Endothelial cell of umbilical vein (primary cell): ENCODE results near the gene ETS2. TPM values are rescaled to one million over a fixed set of nuclear protein-coding genes. Genes with fewer than 3 reads are reported as not detected.
A peak's percentile ranks its signal among the peaks of the same experiment; 100 is the strongest.

Experiments used
- BruUV-seq: library from RNA; stranded (reverse); fragments of 400-500 nt; replicated peaks from 2 replicates; lab custom pipeline; 2021; lab: Mats Ljungman, UMichigan
- CTCF ChIA-PET: fragments of 300-600, 350-600 bp; sonication (Branson Sonifier 250); formaldehyde crosslinking; loops from one replicate; lab custom pipeline; 2021; ENCODE audit warnings: antibody characterized with exemption, inconsistent platforms; lab: Charles Lee
- POLR2A ChIA-PET: fragments of 300-600, 350-600 bp; sonication (Branson Sonifier 250); formaldehyde crosslinking; loops from one replicate; lab custom pipeline; 2021; ENCODE audit warnings: antibody characterized with exemption, inconsistent platforms; lab: Charles Lee
- DNase-seq: peaks from one replicate; pipeline ENCODE4 v3.0.0-alpha.2; 2011; ENCODE audit warnings: low read depth, low spot score
- FAIRE-seq: peaks from 2 replicates; lab custom pipeline; 2011; peaks lifted over from hg19 to GRCh38; lab: Jason Lieb, UNC
- H2AFZ ChIP-seq: 2 replicates; pipeline ENCODE4 v1.6.0; 2012; ENCODE audit warnings: low read depth, low read length, control low read depth, inconsistent platforms
- H3K27ac ChIP-seq: 2 replicates; pipeline ENCODE4 v1.5.1; 2011; ENCODE audit warnings: low read depth, mild to moderate bottlenecking, control low read depth, low read length, moderate library complexity; ENCODE audit not compliant: insufficient read depth
- H3K27me3 ChIP-seq, 2 experiments: 2 replicates each; pipeline versions ENCODE4 v1.6.0 to v1.6.1; 2011; ENCODE audit warnings: low read length in 2 of 2, mixed read lengths in 1 of 2; ENCODE audit not compliant: control insufficient read depth in 2 of 2, insufficient read depth in 2 of 2
- H3K36me3 ChIP-seq, 2 experiments: 2 replicates in 1 of 2; 3 replicates in 1 of 2; pipeline ENCODE4 v1.5.1; 2011; ENCODE audit warnings: low read length in 2 of 2, mild to moderate bottlenecking in 1 of 2, moderate library complexity in 1 of 2; ENCODE audit not compliant: control insufficient read depth in 2 of 2, insufficient read depth in 2 of 2; ENCODE audit errors: extremely low read depth in 1 of 2
- H3K4me1 ChIP-seq: 3 replicates; pipeline ENCODE4 v1.5.1; 2011; ENCODE audit warnings: mild to moderate bottlenecking, low read length; ENCODE audit not compliant: control insufficient read depth, insufficient read depth; ENCODE audit errors: extremely low read depth
- H3K4me2 ChIP-seq: 2 replicates; pipeline ENCODE4 v1.6.1; 2011; ENCODE audit warnings: low read length, control low read depth, mixed read lengths; ENCODE audit not compliant: insufficient read depth
- H3K4me3 ChIP-seq, 3 experiments: fragments of 200-600 bp in 1 of 3; sonication (generic), shearing (Covaris generic) in 1 of 3; replicated peaks in 1 of 3; 2 replicates each; pipeline ENCODE4 v1.5.1; 2011 to 2016; ENCODE audit warnings: control low read depth in 3 of 3, low read length in 3 of 3, mild to moderate bottlenecking in 2 of 3, inconsistent platforms in 1 of 3, low read depth in 1 of 3, moderate library complexity in 1 of 3; ENCODE audit not compliant: insufficient read depth in 1 of 3
- H3K79me2 ChIP-seq: 2 replicates; pipeline ENCODE4 v1.6.0; 2012; ENCODE audit warnings: low read length, inconsistent platforms; ENCODE audit not compliant: control insufficient read depth, insufficient read depth
- H3K9ac ChIP-seq: replicated peaks from 2 replicates; pipeline ENCODE3; 2011; ENCODE audit warnings: low read length, control low read depth; ENCODE audit not compliant: insufficient read depth; ENCODE audit errors: extremely low read depth
- H3K9me1 ChIP-seq: replicated peaks from 3 replicates; pipeline ENCODE4 v1.6.0; 2011; ENCODE audit warnings: mild to moderate bottlenecking, low read length; ENCODE audit not compliant: control insufficient read depth, insufficient read depth; ENCODE audit errors: extremely low read depth
- H3K9me3 ChIP-seq: replicated peaks from 2 replicates; pipeline ENCODE4 v1.5.1; 2012; ENCODE audit warnings: low read length, inconsistent platforms; ENCODE audit not compliant: control insufficient read depth, insufficient read depth
- H4K20me1 ChIP-seq: replicated peaks from 2 replicates; pipeline ENCODE3; 2011; ENCODE audit warnings: mild to moderate bottlenecking, low read length; ENCODE audit not compliant: control insufficient read depth, insufficient read depth; ENCODE audit errors: extremely low read depth
- CTCF ChIP-seq, 2 donors: IDR thresholded peaks; 1 replicate in 1 of 2; 2 replicates in 1 of 2; pipeline ENCODE4 v1.5.1; 2011; ENCODE audit warnings: low read length in 2 of 2, mild to moderate bottlenecking in 2 of 2, moderate library complexity in 2 of 2, control low read depth in 1 of 2, inconsistent platforms in 1 of 2, low read depth in 1 of 2; ENCODE audit not compliant: insufficient read depth in 1 of 2; ENCODE audit errors: extremely low read depth in 1 of 2
- EZH2 ChIP-seq: IDR thresholded peaks from 2 replicates; pipeline ENCODE4 v1.6.1; 2012; ENCODE audit warnings: borderline replicate concordance, low read depth, mild to moderate bottlenecking, moderate library complexity, low read length, inconsistent platforms; ENCODE audit not compliant: severe bottlenecking
- FOS ChIP-seq: IDR thresholded peaks from 2 replicates; pipeline ENCODE4 v1.6.1; 2011; ENCODE audit warnings: mild to moderate bottlenecking, low read length, moderate library complexity, borderline replicate concordance; ENCODE audit not compliant: insufficient read depth
- GATA2 ChIP-seq: IDR thresholded peaks from 2 replicates; pipeline ENCODE4 v1.7.0; 2011; ENCODE audit warnings: low read depth, mild to moderate bottlenecking, moderate library complexity, mixed read lengths, low read length; ENCODE audit not compliant: insufficient read length, insufficient read depth
- JUN ChIP-seq: IDR thresholded peaks from 2 replicates; pipeline ENCODE4 v1.6.1; 2011; ENCODE audit warnings: borderline replicate concordance, low read depth; ENCODE audit not compliant: insufficient read length, insufficient read depth
- MAX ChIP-seq: IDR thresholded peaks from 2 replicates; pipeline ENCODE4 v1.6.1; 2011; ENCODE audit not compliant: insufficient read depth, insufficient read length
- MYC ChIP-seq: IDR thresholded peaks from one replicate; pipeline ENCODE4 v1.6.1; 2011; ENCODE audit warnings: mild to moderate bottlenecking, low read depth, low read length
- POLR2A ChIP-seq: IDR thresholded peaks from 2 replicates; pipeline ENCODE4 v1.6.1; 2012; ENCODE audit warnings: low read depth, mild to moderate bottlenecking, control low read depth, low read length
- POLR2AphosphoS5 ChIP-seq: IDR thresholded peaks from 2 replicates; pipeline ENCODE4 v1.6.1; 2012; ENCODE audit warnings: low read depth, mild to moderate bottlenecking, control low read depth, low read length, moderate library complexity; ENCODE audit not compliant: insufficient read depth
- dilution Hi-C: fragments of 300-500 bp; cut with MboI; formaldehyde crosslinking; loops from one replicate; pipeline ENCODE4 v1.15.0; 2019; ENCODE audit warnings: low sequenced_read_pairs; ENCODE audit not compliant: extremely low pct_ligation_motif_present
- intact Hi-C: fragments of 100-400 bp; cut with micrococcal nuclease; formaldehyde crosslinking; loops from one replicate; pipeline ENCODE4 v1.10.0; 2022
- polyA plus RNA-seq, 4 experiments: library from polyadenylated mRNA; depleted of rRNA in 3 of 4; stranded (reverse) in 3 of 4; unstranded in 1 of 4; fragments of >200 nt; gene quantifications; 2 replicates each; pipeline versions ENCODE4 v1.2.1 to v1.2.3, GENCODE V29; 2011 to 2012; ENCODE audit warnings: missing spikeins in 1 of 4
- total RNA-seq: library from RNA; stranded (reverse); gene quantifications from 2 replicates; pipeline ENCODE4 v1.2.3, GENCODE V29; 2021

Gene ETS2
- total and polyA plus RNA-seq, 2 donors (not counting 3 experiments of a cell fraction or from before 2014, with no cell fraction given) = 16.3 to 54.5 TPM

GRCh38 chr21:38796424-38796823 lies 9.3 kb upstream of the ETS2 start:
- H3K79me2 ChIP-seq = no peaks in the 10 kb centered on the region
- H3K4me2 ChIP-seq = no peak overlapping the region
- TF ChIP-seq EZH2 (no peak), MYC (no peak), MAX (no peak), GATA2 (no peak), FOS (peak; percentile 69), CTCF (IDR thresholded peaks at IDR 0.05; ENCODE audit: extremely low read depth in 1 of 2, insufficient read depth in 1 of 2, low read depth in 1 of 2, low read length in 2 of 2) (no peak), POLR2A (no peak), POLR2AphosphoS5 (no peak), JUN (peak; percentile 62)
- H3K4me1 ChIP-seq = no peaks in the 10 kb centered on the region
- ChIA-PET POLR2A (no interaction called here), CTCF (interaction anchor here (0.6 to 1.7 kb wide), 6 partner anchors 9 to 339 kb away, joined by 3 to 5 read pairs (median 4); partner anchors contain the start of gene ETS2)
- no peaks in the 10 kb centered on the region for H3K36me3 ChIP-seq
- no peaks in the 10 kb centered on the region for H3K9me1 ChIP-seq
- no peaks in the 10 kb centered on the region for H4K20me1 ChIP-seq
- no peaks in the 10 kb centered on the region for H3K9me3 ChIP-seq
- H3K27ac ChIP-seq = no peak overlapping the region
- intact Hi-C loops (loop anchor here (2.0 kb wide), 1 partner anchor 62 kb away; no protein-coding TSS in a partner anchor), dilution Hi-C loops (no loop called here)
- H3K9ac ChIP-seq = no peak overlapping the region
- no peaks in the 10 kb centered on the region for H3K27me3 ChIP-seq
- H3K4me3 ChIP-seq = no peak overlapping the region
- no TSS peak for BruUV-seq
- FAIRE-seq = no peak
- peak; percentile 21 for DNase-seq
- no peak overlapping the region for H2AFZ ChIP-seq
